MG63 (cell line): ENCODE data around the gene RASL10A. TPM values are rescaled to one million over a fixed set of nuclear protein-coding genes. Genes with fewer than 3 reads are reported as not detected.

Source experiments
- DNase-seq: peaks from one replicate; pipeline ENCODE4 v3.0.0-alpha.2; 2020
- H3K27me3 ChIP-seq: fragments of 250-450 bp; sonication (Bioruptor Pico); 2 replicates; pipeline ENCODE4 v1.5.1; 2020; ENCODE audit warnings: mild to moderate bottlenecking, moderate library complexity
- H3K36me3 ChIP-seq: fragments of 250-450 bp; sonication (Bioruptor Pico); 2 replicates; pipeline ENCODE4 v1.5.1; 2020; ENCODE audit warnings: mild to moderate bottlenecking, moderate library complexity
- H3K4me3 ChIP-seq: fragments of 250-450 bp; sonication (Bioruptor Pico); 2 replicates; pipeline ENCODE4 v1.5.1; 2020; ENCODE audit warnings: mild to moderate bottlenecking, moderate library complexity
- H3K9me3 ChIP-seq: fragments of 250-450 bp; sonication (Bioruptor Pico); 2 replicates; pipeline ENCODE4 v1.5.1; 2020; ENCODE audit warnings: mild to moderate bottlenecking, moderate library complexity
- total RNA-seq: library from RNA; depleted of rRNA; stranded (reverse); fragments of >200 nt; shearing (Covaris generic); gene quantifications from 2 replicates; pipeline ENCODE4 v1.2.3, GENCODE V29; 2014; ENCODE audit warnings: low replicate concordance

Gene RASL10A
- total RNA-seq, 1 experiment from 2014 or later, result not detected

DNA sequence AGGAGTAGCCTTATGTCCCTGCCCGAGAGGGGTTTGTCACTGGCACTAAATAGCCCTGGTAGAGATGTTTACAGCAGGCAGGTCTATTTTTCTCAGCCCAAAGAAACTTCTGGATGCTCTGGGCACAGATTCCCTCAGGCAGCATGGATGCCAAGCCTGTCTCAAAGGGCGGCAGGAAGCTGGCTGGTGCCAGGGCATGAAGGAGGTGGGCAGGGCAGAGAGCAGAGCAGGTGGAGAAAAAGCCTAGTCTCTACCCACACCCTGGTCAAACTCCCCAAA is 13.2 kb downstream of the RASL10A start:
- Histone ChIP-seq H3K27me3 (no peaks in the 10 kb centered on the region), H3K4me3 (no peak overlapping the region), H3K36me3 (peaks cover 40% of the 10 kb centered on the region), H3K9me3 (no peaks in the 10 kb centered on the region)
- no peak for DNase-seq

DNA sequence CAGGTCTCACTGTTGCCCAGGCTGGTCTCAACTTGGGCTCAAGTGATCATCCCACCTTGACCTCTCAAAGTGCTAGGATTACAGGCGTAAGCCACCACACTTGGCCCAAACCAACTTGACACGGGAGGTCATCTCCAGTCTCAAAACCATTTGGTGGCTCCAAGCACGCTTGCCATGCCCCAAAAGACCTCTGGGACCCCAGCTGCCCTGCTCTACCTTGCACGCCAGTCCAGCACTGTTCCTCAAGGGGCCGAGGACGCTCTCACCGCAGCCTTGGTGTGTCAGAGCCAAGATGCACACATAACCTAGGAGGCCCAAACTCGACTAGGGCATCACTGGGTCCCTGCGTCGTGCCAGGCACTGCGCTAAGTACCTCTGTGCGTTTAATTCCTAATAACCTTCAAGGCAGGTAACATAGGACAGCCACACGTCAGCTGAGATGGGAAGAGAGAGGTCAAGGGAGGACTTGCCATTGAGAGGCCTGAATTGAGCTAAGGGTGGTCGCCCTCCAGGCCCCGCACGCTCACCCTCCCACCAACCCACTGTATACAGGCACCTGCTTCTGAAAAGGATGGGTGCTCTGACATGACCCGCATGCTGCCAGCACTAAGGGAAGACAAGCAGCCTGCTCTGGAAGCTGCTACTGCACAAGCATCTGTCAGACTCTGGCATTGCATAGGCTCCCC is 13.6 kb downstream of the RASL10A start:
- DNase-seq, result no peak
- no peak overlapping the region for H3K4me3 ChIP-seq
- peaks cover 44% of the 10 kb centered on the region for H3K36me3 ChIP-seq
- no peaks in the 10 kb centered on the region for H3K9me3 ChIP-seq
- no peaks in the 10 kb centered on the region for H3K27me3 ChIP-seq

DNA sequence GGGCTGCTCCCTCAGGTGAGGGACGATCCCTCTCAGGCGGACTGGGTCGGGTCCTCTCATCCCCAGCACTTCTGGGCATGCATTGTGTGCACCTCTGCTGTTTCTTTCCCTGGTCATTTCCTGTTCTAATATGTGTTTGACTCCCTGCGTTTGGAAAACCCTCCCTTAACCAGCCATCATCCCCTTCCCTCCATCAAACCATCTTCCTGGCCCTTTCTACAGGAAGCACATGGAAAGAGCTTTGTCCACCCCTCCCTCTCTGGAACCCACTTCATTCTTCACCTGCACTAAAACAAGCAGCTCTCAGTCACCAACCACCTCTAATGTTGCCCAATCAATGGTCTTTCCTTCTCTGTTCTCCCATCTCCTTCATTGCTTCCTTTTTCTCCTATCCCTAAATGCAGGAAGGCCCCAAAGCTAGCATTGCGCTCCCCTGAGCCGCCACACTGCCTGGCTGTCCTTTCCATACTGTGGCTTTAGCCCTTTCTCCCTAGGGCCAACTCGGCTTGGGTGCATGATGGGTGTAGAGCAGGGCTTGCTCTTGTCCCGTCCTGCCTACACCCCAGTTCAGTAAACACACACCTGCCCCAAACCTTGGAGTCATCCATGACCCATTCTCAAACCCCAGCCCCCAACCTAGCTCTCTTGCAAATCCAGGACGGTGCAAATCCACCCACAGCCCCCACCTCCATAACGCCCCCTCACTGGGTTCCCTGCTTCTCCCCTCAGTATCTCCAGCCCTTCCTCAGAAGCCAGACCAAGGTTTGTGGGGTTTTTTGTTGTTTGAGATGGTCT is 14.5 kb downstream of the RASL10A start:
- Histone ChIP-seq H3K9me3 (no peaks in the 10 kb centered on the region), H3K27me3 (no peaks in the 10 kb centered on the region), H3K36me3 (peaks cover 53% of the 10 kb centered on the region), H3K4me3 (no peak overlapping the region)
- no peak for DNase-seq

DNA sequence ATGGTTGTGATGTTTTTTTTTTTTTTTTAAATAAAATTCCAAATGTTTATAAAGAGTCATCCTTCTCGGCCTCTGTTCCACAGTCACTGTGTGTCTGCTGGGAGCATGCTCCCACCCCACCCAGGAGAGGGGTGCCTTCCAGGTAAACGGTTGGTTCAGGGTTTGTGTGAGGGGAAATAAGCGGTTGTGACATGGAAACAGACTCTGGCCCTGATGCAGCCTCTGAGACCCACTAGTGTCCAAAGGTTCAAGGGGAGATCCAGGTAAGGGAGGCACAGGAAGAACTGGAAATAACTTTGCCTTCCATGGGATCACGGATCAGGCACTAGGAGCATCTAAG is 15.1 kb downstream of the RASL10A start:
- H3K36me3 ChIP-seq, result peaks cover 59% of the 10 kb centered on the region
- H3K9me3 ChIP-seq, result no peaks in the 10 kb centered on the region
- no peak overlapping the region for H3K4me3 ChIP-seq
- DNase-seq, result no peak
- no peaks in the 10 kb centered on the region for H3K27me3 ChIP-seq

DNA sequence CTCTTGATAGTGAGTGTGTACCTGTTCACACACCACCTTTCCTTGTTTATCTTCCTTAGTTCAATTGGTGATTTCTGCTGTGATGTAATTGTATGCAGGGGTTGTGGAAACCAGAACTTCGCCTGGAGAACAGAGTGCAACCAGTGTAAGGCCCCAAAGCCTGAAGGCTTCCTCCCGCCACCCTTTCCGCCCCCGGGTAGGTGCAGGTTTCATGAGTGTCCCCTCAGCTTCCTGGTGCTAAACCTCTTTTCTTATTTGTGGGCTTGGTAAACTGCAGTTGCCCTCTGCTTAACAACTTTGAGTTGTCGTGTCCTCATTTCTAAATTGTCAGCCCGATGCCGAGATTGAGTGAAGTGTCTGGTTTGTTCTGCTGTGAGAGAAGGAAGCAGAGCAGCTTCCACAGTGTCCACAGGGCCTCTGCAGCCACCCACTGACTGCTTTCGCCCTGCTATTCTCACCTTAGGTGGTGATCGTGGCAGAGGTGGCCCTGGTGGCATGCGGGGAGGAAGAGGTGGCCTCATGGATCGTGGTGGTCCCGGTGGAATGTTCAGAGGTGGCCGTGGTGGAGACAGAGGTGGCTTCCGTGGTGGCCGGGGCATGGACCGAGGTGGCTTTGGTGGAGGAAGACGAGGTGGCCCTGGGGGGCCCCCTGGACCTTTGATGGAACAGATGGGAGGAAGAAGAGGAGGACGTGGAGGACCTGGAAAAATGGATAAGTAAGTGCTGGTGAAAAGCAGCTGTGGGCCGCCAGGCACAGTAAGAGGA is 16.2 kb downstream of the RASL10A start:
- Histone ChIP-seq H3K27me3 (no peaks in the 10 kb centered on the region), H3K36me3 (peaks cover 70% of the 10 kb centered on the region)
- no peak for DNase-seq

DNA sequence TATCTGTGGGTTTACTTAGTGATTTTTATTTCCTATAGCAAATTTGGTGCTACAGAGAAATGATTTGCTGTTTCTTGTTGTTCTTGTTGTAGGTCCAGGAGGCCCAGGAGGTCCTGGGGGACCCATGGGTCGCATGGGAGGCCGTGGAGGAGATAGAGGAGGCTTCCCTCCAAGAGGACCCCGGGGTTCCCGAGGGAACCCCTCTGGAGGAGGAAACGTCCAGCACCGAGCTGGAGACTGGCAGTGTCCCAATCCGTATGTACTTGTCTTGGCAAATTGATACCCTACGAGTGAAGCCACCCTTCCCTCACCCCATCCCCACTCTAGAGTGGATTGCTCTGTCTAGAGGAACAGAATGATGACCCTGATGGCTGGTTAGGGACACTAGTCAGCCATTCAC is 16.9 kb downstream of the RASL10A start:
- Histone ChIP-seq H3K4me3 (no peak overlapping the region), H3K27me3 (no peaks in the 10 kb centered on the region), H3K36me3 (peaks cover 77% of the 10 kb centered on the region), H3K9me3 (no peaks in the 10 kb centered on the region)
- DNase-seq, result no peak

More for the DNA sequence above, 16.2 kb downstream of the RASL10A start:
- Histone ChIP-seq H3K9me3 (no peaks in the 10 kb centered on the region), H3K4me3 (no peak overlapping the region)

DNA sequence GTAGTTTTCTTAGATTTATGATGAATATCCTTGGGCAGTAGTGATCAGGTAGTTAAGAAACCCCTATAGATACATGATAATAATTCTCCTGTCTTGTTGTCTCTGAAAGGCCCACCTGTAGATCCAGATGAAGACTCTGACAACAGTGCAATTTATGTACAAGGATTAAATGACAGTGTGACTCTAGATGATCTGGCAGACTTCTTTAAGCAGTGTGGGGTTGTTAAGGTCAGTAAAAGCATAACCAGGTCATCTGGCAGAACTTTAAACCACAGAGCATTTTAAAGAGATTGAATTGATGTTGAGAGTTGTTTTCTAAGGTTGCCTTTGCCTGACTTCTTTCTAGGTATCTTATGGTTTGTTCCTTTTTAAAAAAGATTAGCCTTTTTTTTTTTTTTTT is 23.1 kb downstream of the RASL10A start:
- no peaks in the 10 kb centered on the region for H3K27me3 ChIP-seq
- no peak overlapping the region for H3K4me3 ChIP-seq
- no peaks in the 10 kb centered on the region for H3K9me3 ChIP-seq
- H3K36me3 ChIP-seq, result peaks cover 98% of the 10 kb centered on the region
- DNase-seq, result no peak

DNA sequence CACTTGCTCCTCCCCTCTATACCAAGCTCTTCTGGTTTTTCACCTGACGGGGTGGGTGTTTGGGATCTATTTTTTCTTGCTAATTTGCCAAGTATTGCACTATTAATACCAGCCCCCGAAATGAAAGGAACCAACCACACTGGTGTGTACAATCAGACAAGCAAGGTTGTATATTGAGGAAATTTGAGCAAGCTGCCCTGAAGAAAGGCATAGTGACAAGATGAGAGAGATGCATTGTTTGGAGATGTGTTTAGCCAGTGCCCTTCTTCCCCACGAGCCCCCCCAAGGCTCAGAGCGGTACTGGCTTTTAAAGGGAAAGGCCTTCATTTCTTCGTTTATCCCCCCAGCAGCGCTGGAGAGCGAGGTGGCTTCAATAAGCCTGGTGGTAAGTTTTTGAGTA is 24.3 kb downstream of the RASL10A start:
- Histone ChIP-seq H3K36me3 (peaks cover 95% of the 10 kb centered on the region), H3K4me3 (no peak overlapping the region), H3K27me3 (no peaks in the 10 kb centered on the region), H3K9me3 (no peaks in the 10 kb centered on the region)
- no peak for DNase-seq

DNA sequence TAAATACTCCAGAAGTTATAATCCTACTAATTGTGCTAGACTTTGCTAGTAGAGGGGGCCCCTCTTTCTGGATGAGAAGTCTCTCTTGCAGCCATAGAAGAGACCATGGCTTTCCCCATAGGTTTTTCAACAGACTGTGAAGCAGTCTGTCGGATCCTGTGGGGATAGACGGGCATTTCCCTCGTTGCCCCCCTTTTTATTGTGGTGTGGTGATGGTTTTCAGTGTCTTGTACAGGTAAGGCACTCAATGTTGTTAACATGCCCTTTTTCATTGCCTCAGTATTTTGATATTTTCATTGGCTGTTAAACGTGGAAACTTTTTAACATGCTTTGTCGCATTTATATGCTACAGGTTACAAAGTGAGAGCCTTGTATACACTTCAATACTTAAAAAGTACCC is 25.4 kb downstream of the RASL10A start:
- H3K36me3 ChIP-seq, result peaks cover 93% of the 10 kb centered on the region
- H3K9me3 ChIP-seq, result no peaks in the 10 kb centered on the region
- no peaks in the 10 kb centered on the region for H3K27me3 ChIP-seq
- no peak for DNase-seq
- H3K4me3 ChIP-seq, result no peak overlapping the region

DNA sequence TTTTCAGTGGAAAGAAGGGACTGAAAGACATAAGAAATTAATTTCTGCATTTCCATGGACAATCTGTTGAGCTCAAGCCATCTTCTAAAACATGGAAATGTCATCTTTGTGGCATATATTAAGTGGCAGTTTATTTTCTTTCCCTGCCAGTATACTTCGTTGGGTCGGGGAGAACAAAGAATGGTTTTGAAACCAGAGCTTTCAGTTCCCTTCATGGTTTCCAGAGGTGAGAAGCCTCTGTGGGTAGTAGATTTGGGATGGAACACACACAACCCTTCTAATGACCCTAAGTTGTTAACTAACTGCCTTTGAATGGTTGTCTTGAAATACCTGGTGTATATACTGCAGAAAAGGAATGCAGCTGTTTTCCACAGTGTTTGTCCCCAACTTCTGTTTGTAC is 26.7 kb downstream of the RASL10A start:
- H3K27me3 ChIP-seq, result no peaks in the 10 kb centered on the region
- no peaks in the 10 kb centered on the region for H3K9me3 ChIP-seq
- no peak overlapping the region for H3K4me3 ChIP-seq
- DNase-seq, result no peak
- H3K36me3 ChIP-seq, result peaks cover 93% of the 10 kb centered on the region

DNA sequence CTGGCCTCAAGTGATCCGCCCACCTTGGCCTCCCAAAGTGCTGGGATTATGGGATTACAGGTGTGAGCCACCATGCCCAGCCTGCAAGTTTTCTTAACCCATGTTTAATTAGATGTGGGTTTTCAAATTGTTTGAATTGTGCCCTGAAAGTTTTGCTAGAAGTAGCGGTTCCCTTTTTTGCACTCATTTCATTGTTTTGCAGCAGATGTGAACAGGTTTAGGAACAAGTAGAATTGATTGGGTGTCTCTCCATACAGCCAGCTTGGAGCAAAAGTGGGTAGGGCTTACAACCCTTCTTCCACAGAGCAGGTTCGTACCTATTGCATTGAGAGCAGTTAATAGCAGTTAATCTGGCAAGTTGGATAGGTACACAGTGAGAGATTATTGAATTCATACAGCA is 31.3 kb downstream of the RASL10A start:
- Histone ChIP-seq H3K36me3 (peaks cover 91% of the 10 kb centered on the region), H3K4me3 (no peak overlapping the region), H3K27me3 (no peaks in the 10 kb centered on the region), H3K9me3 (no peaks in the 10 kb centered on the region)
- no peak for DNase-seq

DNA sequence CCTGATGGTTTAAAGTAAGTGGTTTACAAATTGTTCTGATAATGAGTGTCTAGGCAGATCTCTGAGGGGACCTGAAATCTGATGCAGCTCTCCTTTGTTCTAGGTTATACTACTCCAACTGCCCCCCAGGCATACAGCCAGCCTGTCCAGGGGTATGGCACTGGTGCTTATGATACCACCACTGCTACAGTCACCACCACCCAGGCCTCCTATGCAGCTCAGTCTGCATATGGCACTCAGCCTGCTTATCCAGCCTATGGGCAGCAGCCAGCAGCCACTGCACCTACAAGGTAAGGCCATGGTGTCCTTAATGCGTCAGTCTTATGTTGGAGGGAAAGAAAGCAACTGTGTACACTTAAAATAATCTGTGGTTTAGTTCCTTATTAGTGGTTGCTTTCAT is 37.6 kb downstream of the RASL10A start:
- no peak for DNase-seq
- H3K36me3 ChIP-seq, result peaks cover 97% of the 10 kb centered on the region
- H3K9me3 ChIP-seq, result no peaks in the 10 kb centered on the region
- no peaks in the 10 kb centered on the region for H3K27me3 ChIP-seq
- no peak overlapping the region for H3K4me3 ChIP-seq

DNA sequence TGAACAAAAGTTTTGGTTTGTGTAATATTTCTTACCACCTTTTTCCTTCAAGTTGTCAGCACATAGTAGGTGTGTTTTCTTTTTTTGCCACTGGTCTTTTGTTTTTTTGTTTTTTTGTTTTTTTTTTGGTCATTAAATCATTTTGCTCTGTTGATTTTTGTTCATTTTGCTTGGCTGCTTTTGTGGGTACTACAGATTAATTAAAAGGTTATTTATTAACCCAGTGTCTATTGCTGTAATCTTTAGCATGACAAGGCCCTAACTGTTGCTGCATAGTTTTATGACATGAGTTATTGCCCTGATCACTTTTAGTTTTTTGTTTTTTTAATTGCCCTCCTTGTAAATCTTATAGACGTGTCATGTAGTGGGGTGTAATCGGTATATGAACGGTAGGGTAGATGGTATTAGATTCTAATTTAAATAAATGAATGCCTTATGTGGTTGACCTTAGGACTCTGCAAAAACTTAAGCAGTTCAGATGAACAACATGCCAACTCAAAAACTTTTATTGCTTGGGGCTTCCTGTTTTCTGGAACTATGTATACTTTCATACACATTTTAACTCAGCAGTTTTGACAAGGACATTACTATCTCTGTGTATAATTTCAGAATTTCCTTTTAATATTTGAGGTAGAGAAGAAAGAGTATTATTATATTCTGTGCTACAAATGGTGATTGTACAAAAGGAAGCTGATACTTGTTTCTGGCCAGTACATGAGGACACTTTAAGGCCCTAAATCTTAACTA is 39.5 kb downstream of the RASL10A start:
- Histone ChIP-seq H3K9me3 (no peaks in the 10 kb centered on the region), H3K27me3 (no peaks in the 10 kb centered on the region), H3K36me3 (peaks cover 97% of the 10 kb centered on the region), H3K4me3 (no peak overlapping the region)
- no peak for DNase-seq

DNA sequence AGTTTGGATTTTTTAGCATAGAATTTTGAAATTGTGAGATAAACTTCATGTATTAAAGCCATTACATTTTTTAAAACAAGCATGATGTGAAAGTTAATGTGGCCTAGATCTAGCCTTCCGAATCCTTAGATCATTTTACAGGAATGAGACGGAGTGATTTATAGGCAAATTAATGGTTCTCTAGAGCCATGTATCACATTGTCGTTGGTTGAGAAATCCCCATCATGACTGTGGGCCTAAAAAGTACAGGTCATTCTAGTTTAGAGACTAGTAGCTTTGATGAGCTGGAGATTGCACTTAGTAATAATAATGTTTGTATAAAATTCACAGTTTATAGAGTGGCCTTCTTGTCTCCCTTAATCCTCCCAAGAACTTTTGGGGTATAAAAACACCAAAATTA is 40.3 kb downstream of the RASL10A start:
- H3K4me3 ChIP-seq, result no peak overlapping the region
- no peak for DNase-seq
- H3K9me3 ChIP-seq, result no peaks in the 10 kb centered on the region
- H3K27me3 ChIP-seq, result no peaks in the 10 kb centered on the region
- H3K36me3 ChIP-seq, result peaks cover 100% of the 10 kb centered on the region

DNA sequence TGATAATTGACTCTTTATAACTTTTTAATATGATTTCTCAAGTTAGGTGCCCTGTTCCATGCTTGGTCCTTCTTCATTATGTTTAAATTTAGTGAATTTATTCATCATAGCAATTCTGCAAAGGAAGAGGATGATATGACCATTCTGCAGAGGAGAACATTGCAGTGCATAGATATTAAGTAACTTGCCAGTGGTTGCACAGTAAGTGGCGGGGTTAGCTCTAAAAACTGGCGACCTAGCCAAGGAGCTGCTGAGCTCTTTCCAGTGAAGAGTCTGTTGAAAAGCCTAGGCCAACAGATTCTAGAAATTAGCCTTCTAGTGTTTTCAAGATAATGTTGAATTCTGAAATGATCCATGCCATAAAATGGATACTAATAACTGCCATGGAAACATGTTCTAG is 42.9 kb downstream of the RASL10A start:
- peaks cover 93% of the 10 kb centered on the region for H3K36me3 ChIP-seq
- no peak for DNase-seq
- no peaks in the 10 kb centered on the region for H3K9me3 ChIP-seq
- no peak overlapping the region for H3K4me3 ChIP-seq
- no peaks in the 10 kb centered on the region for H3K27me3 ChIP-seq

DNA sequence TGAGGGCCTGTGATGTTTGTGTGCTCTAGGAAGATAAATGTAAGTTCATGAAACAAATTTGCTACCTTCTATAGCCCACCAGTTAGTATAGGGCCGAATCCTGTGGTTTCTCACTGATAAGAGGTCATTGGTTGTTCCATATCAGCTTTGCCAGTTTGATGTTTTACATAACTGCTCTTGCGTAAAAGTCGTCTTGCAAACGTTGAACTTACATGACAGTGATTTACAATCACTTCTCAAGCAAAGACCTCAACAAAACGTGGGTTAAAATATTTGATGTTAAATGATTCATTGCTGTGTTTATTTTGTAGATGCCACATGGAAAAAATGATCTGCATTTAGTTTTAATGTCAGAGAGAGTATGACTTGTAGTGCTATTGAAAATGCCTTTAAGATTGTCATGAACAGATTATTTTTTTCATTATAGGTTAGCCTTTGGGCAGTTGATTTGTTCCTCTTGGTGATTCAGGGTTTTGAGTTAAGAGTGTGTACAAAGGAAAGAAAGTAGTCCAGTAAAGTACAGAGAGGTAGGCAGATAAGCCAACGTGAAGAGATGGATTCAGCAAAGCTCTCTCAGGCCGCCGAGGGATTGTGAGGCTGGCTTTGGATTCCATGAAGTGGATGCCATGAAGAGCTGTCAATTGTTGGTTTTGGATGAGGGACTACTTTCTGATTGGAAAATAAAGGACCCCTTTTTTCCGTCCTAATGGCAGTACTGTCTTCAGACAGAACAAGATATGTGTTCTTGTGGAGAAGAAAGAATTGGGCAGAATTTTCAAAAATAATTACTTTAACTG is 44.8 kb downstream of the RASL10A start:
- H3K36me3 ChIP-seq, result peaks cover 82% of the 10 kb centered on the region

More for the DNA sequence above, 44.8 kb downstream of the RASL10A start:
- H3K4me3 ChIP-seq, result peak overlapping the region; percentile 88
- DNase-seq, result no peak
- H3K27me3 ChIP-seq, result no peaks in the 10 kb centered on the region
- H3K9me3 ChIP-seq, result no peaks in the 10 kb centered on the region
